ENCODE data around the gene ALG8. TPM values are rescaled to one million over a fixed set of nuclear protein-coding genes. Genes with fewer than 3 reads are reported as not detected.

ALG8 gene
- total and polyA plus RNA-seq, 2 experiments from 2014 or later, result 94.3 to 130 TPM

Small RNA genes lying within 50 kb of the gene (small RNA-seq; reads per million reads assigned to genes)
- not detected for gene RNU6-126P (ENCODE audit: low replicate concordance)

Other genes starting within 250 kb of the ALG8 start
- gene INTS4, start 145.0 kb downstream of the ALG8 start, total RNA-seq (2014; rRNA removed; shearing (Covaris generic)), result 47.6 TPM in 2 replicates
- gene INTS4, start 145.0 kb downstream of the ALG8 start, polyA plus RNA-seq (2016; fragmentation: Nextera tagmentation; extraction: Ambion mirVana), result 24.6 and 27.2 TPM in 2 replicates
- 14.2 and 19.1 TPM in 2 replicates for gene KCTD14, start 116.3 kb downstream of the ALG8 start, total RNA-seq (2014; rRNA removed; shearing (Covaris generic))
- gene KCTD14, start 116.3 kb downstream of the ALG8 start, polyA plus RNA-seq (2016; fragmentation: Nextera tagmentation; extraction: Ambion mirVana), result 5.9 and 8.4 TPM in 2 replicates
- not detected in 2 replicates for gene THRSP, start 75.8 kb downstream of the ALG8 start, total RNA-seq (2014; rRNA removed; shearing (Covaris generic))
- not detected in 2 replicates for gene THRSP, start 75.8 kb downstream of the ALG8 start, polyA plus RNA-seq (2016; fragmentation: Nextera tagmentation; extraction: Ambion mirVana)
- 122 and 174 TPM in 2 replicates for gene NDUFC2, start 59.8 kb downstream of the ALG8 start, total RNA-seq (2014; rRNA removed; shearing (Covaris generic))
- gene NDUFC2, start 59.8 kb downstream of the ALG8 start, polyA plus RNA-seq (2016; fragmentation: Nextera tagmentation; extraction: Ambion mirVana), result 711 and 755 TPM in 2 replicates
- gene KCTD21, start 49.0 kb upstream of the ALG8 start, total RNA-seq (2014; rRNA removed; shearing (Covaris generic)), result 3.6 and 3.7 TPM in 2 replicates
- 0.71 and 1.0 TPM in 2 replicates for gene KCTD21, start 49.0 kb upstream of the ALG8 start, polyA plus RNA-seq (2016; fragmentation: Nextera tagmentation; extraction: Ambion mirVana)
- gene USP35, start 49.3 kb upstream of the ALG8 start, total RNA-seq (2014; rRNA removed; shearing (Covaris generic)), result 10.0 and 10.7 TPM in 2 replicates
- gene USP35, start 49.3 kb upstream of the ALG8 start, polyA plus RNA-seq (2016; fragmentation: Nextera tagmentation; extraction: Ambion mirVana), result 1.7 and 2.5 TPM in 2 replicates

All from GM23338 (cell line).